Glomerular endothelial cell (primary cell): ENCODE results near the gene CNTNAP1. TPM values are rescaled to one million over a fixed set of nuclear protein-coding genes. Genes with fewer than 3 reads are reported as not detected.
A peak's percentile ranks its signal among the peaks of the same experiment; 100 is the strongest.

ENCODE experiments used
- DNase-seq: peaks from one replicate; pipeline ENCODE4 v3.0.0-alpha.2; 2011; ENCODE audit warnings: low read depth, low spot score; ENCODE audit errors: extremely low read depth
- total RNA-seq: library from RNA; depleted of rRNA; stranded (reverse); fragments of >200 nt; gene quantifications from 2 replicates; pipeline ENCODE4 v1.2.3, GENCODE V29; 2015

Gene CNTNAP1
- total RNA-seq, 1 donor from 2014 or later: 17.6 TPM

GRCh38 chr17:42669977-42670788, 12.1 kb upstream of the CNTNAP1 start:
- no peak for DNase-seq

GRCh38 chr17:42670789-42671657, 11.3 kb upstream of the CNTNAP1 start:
- no peak for DNase-seq

GRCh38 chr17:42672038-42672437, 10.3 kb upstream of the CNTNAP1 start:
- DNase-seq: no peak

GRCh38 chr17:42673266-42673884, 9.0 kb upstream of the CNTNAP1 start:
- no peak for DNase-seq

- no peak for DNase-seq
Observed at GRCh38 chr17:42673885-42674754, 8.2 kb upstream of the CNTNAP1 start.

GRCh38 chr17:42674755-42675347, 7.5 kb upstream of the CNTNAP1 start:
- DNase-seq: no peak

GRCh38 chr17:42675348-42675964, 6.9 kb upstream of the CNTNAP1 start:
- DNase-seq: no peak

- DNase-seq: no peak
Observed at GRCh38 chr17:42675965-42676423, 6.3 kb upstream of the CNTNAP1 start.

GRCh38 chr17:42676424-42677011, 5.8 kb upstream of the CNTNAP1 start, which contains the start of gene PLEKHH3:
Gene PLEKHH3, minus strand, starts transcription at chr17:42676994. Its CDS starts 431 bp downstream, at chr17:42676563.
- DNase-seq: no peak

GRCh38 chr17:42677012-42677857, 5.1 kb upstream of the CNTNAP1 start:
- DNase-seq: peak; percentile 93

- no peak for DNase-seq
Observed at GRCh38 chr17:42677921-42678781, 4.2 kb upstream of the CNTNAP1 start.

- DNase-seq: no peak
Observed at GRCh38 chr17:42678951-42679491, 3.3 kb upstream of the CNTNAP1 start.

- DNase-seq: no peak
Observed at GRCh38 chr17:42679492-42680330, 2.6 kb upstream of the CNTNAP1 start.

GRCh38 chr17:42680331-42680808, 2.0 kb upstream of the CNTNAP1 start:
- DNase-seq: no peak

GRCh38 chr17:42682722-42683403, 532 bp downstream of the CNTNAP1 start:
- no peak for DNase-seq
